VCaP (cell line): ENCODE data around the gene ACSF3.

Experiments
- H3K27ac ChIP-seq: fragments of 450-650 bp; 2 replicates; pipeline ENCODE4 v1.5.1; 2017
- CTCF ChIP-seq: fragments of 450-650 bp; conservative IDR thresholded peaks from 2 replicates; pipeline ENCODE4 v1.5.1; 2017; ENCODE audit warnings: mild to moderate bottlenecking, moderate library complexity

The ACSF3 gene

GRCh38 chr16:89137666-89138512 is 44.2 kb downstream of the ACSF3 start:
- no peak for TF ChIP-seq CTCF
- no peak overlapping the region for H3K27ac ChIP-seq

GRCh38 chr16:89138513-89138795 is 44.8 kb downstream of the ACSF3 start:
- H3K27ac ChIP-seq, result no peak overlapping the region
- TF ChIP-seq CTCF, result no peak

- H3K27ac ChIP-seq, result no peak overlapping the region
- no peak for TF ChIP-seq CTCF
These were observed 45.3 kb downstream of the ACSF3 start for GRCh38 chr16:89138843-89139520.

- TF ChIP-seq CTCF, result no peak
- H3K27ac ChIP-seq, result no peak overlapping the region
These were observed 46.3 kb downstream of the ACSF3 start for GRCh38 chr16:89139907-89140361.

- H3K27ac ChIP-seq, result no peak overlapping the region
- no peak for TF ChIP-seq CTCF
These were observed 46.7 kb downstream of the ACSF3 start for GRCh38 chr16:89140401-89140800.

GRCh38 chr16:89140981-89141883 is 47.6 kb downstream of the ACSF3 start:
- no peak for TF ChIP-seq CTCF
- H3K27ac ChIP-seq, result no peak overlapping the region

GRCh38 chr16:89141884-89142267 is 48.2 kb downstream of the ACSF3 start:
- TF ChIP-seq CTCF, result no peak
- H3K27ac ChIP-seq, result no peak overlapping the region
